ENCODE data around the gene NFYC.

Gene NFYC

DNA sequence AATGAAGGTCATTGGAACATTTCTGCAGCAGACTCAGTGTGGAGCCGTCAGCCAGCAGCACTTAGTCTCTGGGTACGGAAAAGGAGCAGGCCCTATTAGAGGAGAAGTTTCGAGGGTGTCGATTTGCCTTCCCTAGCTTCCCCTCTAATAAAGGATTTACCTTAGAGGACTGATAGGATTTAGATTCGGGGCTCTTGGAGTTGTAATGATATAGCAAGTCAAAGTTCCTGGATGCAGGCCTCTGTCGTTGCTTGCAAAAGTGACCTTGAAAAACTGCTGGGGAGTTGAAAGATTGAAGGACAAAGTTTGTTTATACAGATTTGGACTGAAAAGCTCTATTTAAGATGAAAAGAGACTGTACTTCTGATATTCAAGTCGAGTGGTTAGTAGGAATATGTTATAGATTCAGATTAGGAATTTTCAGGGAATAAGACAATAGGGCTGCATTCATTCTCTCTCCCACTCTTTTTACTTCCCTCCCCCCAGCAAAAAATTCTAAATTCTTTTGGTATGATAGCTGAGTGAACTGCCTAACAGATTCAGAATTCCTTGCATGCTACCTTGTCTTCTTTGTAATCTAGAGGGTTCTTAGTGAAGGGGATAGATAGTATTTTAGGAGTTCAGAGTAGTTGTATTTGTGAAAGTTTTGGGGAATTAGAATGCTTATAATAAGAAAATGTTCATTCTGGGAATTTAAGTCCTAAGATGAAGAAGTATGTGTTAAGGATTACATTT lies 19.2 kb downstream of the NFYC start:
- no peak for DNase-seq (ENCODE audit: extremely low read depth, low read depth)
- TF ChIP-seq CTCF (IDR thresholded peaks at IDR 0.05; ENCODE audit: low read depth, low read length, missing control alignments), result no peak
- H3K4me3 ChIP-seq (replicated peaks; ENCODE audit: low read depth, low read length), result peak overlapping the region; percentile 55

DNA sequence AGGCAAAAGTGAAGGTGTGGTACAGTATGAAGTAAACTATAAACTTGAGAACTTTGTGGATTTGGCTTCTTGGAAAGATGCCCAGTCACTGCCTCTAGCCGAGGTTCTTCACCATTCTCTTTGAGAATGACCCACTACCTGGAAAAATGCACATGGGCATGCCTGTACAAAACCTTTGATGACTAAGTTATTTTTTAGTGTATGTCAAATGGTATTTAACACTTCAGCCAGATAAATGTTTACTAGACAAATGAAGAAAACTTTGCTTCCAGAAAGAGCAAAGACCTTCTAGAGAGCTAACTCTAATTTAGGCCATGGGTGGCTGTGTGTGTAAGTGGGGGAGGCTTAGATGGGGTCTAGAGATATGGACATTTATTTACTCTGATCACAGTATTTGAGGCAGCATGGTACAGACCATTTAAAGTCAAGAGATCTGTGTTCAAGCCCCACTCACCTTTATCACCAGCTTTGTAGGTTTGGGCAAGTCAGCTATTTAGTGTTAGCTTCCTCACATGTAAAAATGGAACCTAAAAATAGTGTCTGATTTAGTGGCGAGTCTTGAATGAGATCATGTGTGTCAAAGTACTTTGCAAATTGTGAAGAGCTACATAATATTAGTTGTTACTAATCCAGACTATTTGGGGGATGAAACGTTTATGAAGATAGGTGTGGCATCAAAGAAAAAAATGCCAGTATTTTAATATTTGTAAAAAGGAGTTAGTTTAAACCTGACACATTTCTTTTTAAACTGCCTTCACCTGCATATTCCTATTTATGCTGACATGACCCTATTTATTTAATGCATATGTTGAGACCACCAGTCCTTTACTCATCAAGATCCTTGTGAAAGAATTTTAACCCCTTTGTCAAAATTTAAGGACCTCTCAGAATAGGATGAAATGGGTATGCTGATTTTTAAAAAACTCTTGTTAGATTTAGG lies 20.2 kb downstream of the NFYC start:
- no peak for TF ChIP-seq CTCF (IDR thresholded peaks at IDR 0.05; ENCODE audit: low read depth, low read length, missing control alignments)
- DNase-seq (ENCODE audit: extremely low read depth, low read depth), result no peak
- H3K4me3 ChIP-seq (replicated peaks; ENCODE audit: low read depth, low read length), result peak overlapping the region; percentile 55

DNA sequence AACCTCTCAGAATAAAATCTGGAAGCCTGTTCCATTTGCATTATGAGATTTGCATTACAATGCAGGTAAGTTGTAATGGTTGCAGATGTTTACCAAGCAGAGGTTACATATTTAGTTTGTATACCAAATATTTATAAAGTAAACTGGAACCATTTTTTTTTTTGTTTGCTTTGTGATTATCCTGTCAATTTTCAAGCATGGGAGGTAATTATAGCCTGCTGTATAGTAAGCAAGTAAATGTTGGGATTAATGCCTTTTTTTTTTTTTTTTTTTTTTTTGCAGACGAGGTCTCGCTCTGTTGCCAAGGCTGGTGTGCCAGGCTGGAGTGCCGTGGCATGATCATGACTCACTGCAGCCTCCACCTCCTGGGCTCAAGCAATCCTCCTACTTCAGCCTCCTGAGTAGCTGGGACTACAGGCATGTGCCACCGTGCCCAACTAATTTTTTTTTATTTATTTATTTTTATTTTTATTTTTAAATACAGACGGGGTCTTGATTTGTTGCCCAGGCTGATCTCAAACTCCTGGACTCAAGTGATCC lies 21.0 kb downstream of the NFYC start:
- no peak for TF ChIP-seq CTCF (IDR thresholded peaks at IDR 0.05; ENCODE audit: low read depth, low read length, missing control alignments)
- H3K4me3 ChIP-seq (replicated peaks; ENCODE audit: low read depth, low read length), result no peak overlapping the region
- no peak for DNase-seq (ENCODE audit: extremely low read depth, low read depth)

DNA sequence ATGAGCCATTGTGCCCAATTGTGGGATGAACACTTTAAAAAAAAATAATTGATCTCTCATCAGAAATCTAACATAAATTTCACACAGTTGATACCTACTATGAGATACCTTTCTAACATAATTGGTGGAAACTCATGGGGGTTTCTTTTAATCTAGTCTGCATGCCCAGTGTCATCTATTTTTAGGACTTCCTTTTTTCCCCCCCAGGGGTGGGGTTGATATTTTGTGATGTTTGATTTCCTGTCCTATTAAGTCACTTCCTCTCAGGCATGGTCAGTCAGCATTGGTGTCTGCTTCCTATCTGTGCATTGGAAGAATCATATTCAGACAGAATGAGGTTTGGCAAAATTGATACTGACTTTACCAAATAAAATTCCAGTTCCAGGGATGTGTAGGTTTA lies 21.5 kb downstream of the NFYC start:
- TF ChIP-seq CTCF (IDR thresholded peaks at IDR 0.05; ENCODE audit: low read depth, low read length, missing control alignments), result no peak
- no peak for DNase-seq (ENCODE audit: extremely low read depth, low read depth)
- H3K4me3 ChIP-seq (replicated peaks; ENCODE audit: low read depth, low read length), result no peak overlapping the region

DNA sequence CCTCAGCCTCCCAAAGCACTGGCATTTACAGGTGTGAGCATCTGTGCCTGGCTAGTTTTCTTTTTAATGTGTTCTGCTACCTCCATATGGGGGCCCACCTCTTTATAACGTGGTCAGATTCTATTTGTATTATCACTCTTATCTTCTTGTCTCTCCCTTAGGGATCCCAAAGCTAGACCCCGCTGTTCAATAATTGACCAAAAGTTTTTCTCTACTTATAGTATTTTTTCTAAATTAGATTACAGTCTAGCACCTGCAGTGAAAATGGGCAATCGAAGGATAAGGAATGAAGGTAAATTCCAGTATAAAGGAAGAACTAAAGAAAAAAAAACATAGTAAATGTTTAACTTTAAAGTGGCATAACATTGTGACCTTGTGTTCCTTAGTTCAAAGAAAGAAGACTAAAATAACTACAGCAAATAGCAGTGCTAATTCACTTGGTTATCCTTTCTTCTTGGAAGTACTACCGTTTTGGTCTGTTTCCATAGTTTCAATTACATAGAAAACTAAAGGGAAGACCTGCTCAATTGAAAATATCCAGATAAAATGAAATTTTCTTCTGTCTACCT lies 24.1 kb downstream of the NFYC start:
- no peak for TF ChIP-seq CTCF (IDR thresholded peaks at IDR 0.05; ENCODE audit: low read depth, low read length, missing control alignments)
- DNase-seq (ENCODE audit: extremely low read depth, low read depth), result no peak

GRCh38 chr1:40717065-40717464 lies 25.6 kb downstream of the NFYC start:
- no peak for DNase-seq (ENCODE audit: extremely low read depth, low read depth)
- no peak overlapping the region for H3K4me3 ChIP-seq (replicated peaks; ENCODE audit: low read depth, low read length)
- no peak for TF ChIP-seq CTCF (IDR thresholded peaks at IDR 0.05; ENCODE audit: low read depth, low read length, missing control alignments)

More for the DNA sequence above, 24.1 kb downstream of the NFYC start:
- H3K4me3 ChIP-seq (replicated peaks; ENCODE audit: low read depth, low read length), result no peak overlapping the region
